H1 (cell line): Measurements from ENCODE around the gene ANKRD29. TPM values are rescaled to one million over a fixed set of nuclear protein-coding genes. Genes with fewer than 3 reads are reported as not detected.

Experiments used
- BCL11A ChIP-seq, 2 experiments: IDR thresholded peaks; one replicate each; pipeline ENCODE4 v1.6.1; 2011; ENCODE audit warnings: low read depth in 2 of 2, low read length in 2 of 2, mild to moderate bottlenecking in 2 of 2
- EZH2 ChIP-seq: fragments of 200-600 bp; sonication (generic); IDR thresholded peaks from 2 replicates; pipeline ENCODE4 v1.7.1; 2012; ENCODE audit warnings: low read depth, mild to moderate bottlenecking, moderate library complexity, low read length, inconsistent platforms; ENCODE audit not compliant: severe bottlenecking
- POU5F1 ChIP-seq: IDR thresholded peaks from 2 replicates; pipeline ENCODE4 v1.6.1; 2011; ENCODE audit warnings: low read depth, mild to moderate bottlenecking, low read length, moderate library complexity
- polyA plus RNA-seq, 7 experiments: library from polyadenylated mRNA; depleted of rRNA in 3 of 7; stranded (reverse) in 5 of 7; unstranded in 2 of 7; fragments of >200 nt in 5 of 7; fragments of 200-250 nt in 2 of 7; gene quantifications; 1 replicate in 5 of 7; 2 replicates in 1 of 7; 4 replicates in 1 of 7; pipeline versions ENCODE4 v1.2.1 to v1.2.3, GENCODE V29; 2011 to 2013; ENCODE audit warnings: missing spikeins in 2 of 7, mixed read lengths in 2 of 7
- total RNA-seq: library from RNA; stranded (reverse); fragmentation: NEBNext Ultra II Directional; extraction: Animal tissue kit (Norgen Biotek cat#: 25700); gene quantifications from 2 replicates; pipeline ENCODE4 v1.2.1, GENCODE V29; 2021
- TF ChIP-seq, protein P1 (sequence below): fragments of 300-600 bp; sonication (generic); IDR thresholded peaks from 2 replicates; pipeline ENCODE4 v1.7.1; 2012; ENCODE audit warnings: low read length, moderate library complexity, mild to moderate bottlenecking, inconsistent platforms; ENCODE audit not compliant: insufficient replicate concordance
- TF ChIP-seq, protein P2 (sequence below), 3 experiments: IDR thresholded peaks; 1 replicate in 2 of 3; 2 replicates in 1 of 3; pipeline versions ENCODE4 v1.5.1 to v1.6.1; 2011; ENCODE audit warnings: low read length in 3 of 3, mild to moderate bottlenecking in 3 of 3, inconsistent platforms in 2 of 3, low read depth in 1 of 3, moderate library complexity in 1 of 3; ENCODE audit not compliant: insufficient read depth in 1 of 3; ENCODE audit errors: control extremely low read depth in 1 of 3

ANKRD29 gene
- total and polyA plus RNA-seq, 2 of the 8 experiments (the other 6 are each of a cell fraction or from before 2014, with no cell fraction given), result 3.0 to 7.3 TPM

DNA sequence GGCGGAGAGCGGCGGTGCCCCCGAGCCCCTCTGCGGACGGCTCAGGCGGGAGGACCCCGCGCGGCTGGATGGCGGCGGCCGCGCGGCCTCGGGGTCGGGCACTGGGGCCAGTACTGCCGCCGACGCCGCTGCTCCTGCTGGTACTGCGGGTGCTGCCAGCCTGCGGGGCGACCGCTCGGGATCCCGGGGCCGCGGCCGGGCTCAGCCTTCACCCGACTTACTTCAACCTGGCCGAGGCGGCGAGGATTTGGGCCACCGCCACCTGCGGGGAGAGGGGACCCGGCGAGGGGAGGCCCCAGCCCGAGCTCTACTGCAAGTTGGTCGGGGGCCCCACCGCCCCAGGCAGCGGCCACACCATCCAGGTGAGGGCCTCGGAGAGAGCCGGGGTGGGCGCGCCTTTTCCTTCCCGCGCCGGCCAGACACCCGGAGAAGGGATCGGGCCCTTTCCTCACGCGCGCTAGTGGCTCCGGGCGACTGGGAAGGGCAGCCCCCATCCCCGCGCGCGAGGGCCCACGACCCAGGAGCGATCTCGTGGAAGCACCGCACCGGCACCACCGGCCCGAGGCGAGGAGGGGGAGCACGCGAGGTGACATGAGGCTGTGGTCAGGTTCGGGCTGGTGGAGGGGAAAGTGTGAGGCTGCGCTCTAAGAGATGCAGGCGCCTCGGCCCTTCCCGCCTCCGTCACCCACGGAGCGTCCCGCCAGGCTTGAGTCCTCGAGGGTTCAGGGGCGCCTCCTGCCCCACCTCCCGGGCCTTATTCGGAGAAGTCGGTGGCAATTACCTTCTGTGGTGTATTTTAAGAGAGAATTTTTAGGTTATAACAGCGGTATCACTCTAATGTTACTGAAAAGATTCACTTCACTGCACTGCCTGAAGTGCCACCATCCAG lies 27.1 kb upstream of the ANKRD29 start (continued):
- TF ChIP-seq, protein P1, sequence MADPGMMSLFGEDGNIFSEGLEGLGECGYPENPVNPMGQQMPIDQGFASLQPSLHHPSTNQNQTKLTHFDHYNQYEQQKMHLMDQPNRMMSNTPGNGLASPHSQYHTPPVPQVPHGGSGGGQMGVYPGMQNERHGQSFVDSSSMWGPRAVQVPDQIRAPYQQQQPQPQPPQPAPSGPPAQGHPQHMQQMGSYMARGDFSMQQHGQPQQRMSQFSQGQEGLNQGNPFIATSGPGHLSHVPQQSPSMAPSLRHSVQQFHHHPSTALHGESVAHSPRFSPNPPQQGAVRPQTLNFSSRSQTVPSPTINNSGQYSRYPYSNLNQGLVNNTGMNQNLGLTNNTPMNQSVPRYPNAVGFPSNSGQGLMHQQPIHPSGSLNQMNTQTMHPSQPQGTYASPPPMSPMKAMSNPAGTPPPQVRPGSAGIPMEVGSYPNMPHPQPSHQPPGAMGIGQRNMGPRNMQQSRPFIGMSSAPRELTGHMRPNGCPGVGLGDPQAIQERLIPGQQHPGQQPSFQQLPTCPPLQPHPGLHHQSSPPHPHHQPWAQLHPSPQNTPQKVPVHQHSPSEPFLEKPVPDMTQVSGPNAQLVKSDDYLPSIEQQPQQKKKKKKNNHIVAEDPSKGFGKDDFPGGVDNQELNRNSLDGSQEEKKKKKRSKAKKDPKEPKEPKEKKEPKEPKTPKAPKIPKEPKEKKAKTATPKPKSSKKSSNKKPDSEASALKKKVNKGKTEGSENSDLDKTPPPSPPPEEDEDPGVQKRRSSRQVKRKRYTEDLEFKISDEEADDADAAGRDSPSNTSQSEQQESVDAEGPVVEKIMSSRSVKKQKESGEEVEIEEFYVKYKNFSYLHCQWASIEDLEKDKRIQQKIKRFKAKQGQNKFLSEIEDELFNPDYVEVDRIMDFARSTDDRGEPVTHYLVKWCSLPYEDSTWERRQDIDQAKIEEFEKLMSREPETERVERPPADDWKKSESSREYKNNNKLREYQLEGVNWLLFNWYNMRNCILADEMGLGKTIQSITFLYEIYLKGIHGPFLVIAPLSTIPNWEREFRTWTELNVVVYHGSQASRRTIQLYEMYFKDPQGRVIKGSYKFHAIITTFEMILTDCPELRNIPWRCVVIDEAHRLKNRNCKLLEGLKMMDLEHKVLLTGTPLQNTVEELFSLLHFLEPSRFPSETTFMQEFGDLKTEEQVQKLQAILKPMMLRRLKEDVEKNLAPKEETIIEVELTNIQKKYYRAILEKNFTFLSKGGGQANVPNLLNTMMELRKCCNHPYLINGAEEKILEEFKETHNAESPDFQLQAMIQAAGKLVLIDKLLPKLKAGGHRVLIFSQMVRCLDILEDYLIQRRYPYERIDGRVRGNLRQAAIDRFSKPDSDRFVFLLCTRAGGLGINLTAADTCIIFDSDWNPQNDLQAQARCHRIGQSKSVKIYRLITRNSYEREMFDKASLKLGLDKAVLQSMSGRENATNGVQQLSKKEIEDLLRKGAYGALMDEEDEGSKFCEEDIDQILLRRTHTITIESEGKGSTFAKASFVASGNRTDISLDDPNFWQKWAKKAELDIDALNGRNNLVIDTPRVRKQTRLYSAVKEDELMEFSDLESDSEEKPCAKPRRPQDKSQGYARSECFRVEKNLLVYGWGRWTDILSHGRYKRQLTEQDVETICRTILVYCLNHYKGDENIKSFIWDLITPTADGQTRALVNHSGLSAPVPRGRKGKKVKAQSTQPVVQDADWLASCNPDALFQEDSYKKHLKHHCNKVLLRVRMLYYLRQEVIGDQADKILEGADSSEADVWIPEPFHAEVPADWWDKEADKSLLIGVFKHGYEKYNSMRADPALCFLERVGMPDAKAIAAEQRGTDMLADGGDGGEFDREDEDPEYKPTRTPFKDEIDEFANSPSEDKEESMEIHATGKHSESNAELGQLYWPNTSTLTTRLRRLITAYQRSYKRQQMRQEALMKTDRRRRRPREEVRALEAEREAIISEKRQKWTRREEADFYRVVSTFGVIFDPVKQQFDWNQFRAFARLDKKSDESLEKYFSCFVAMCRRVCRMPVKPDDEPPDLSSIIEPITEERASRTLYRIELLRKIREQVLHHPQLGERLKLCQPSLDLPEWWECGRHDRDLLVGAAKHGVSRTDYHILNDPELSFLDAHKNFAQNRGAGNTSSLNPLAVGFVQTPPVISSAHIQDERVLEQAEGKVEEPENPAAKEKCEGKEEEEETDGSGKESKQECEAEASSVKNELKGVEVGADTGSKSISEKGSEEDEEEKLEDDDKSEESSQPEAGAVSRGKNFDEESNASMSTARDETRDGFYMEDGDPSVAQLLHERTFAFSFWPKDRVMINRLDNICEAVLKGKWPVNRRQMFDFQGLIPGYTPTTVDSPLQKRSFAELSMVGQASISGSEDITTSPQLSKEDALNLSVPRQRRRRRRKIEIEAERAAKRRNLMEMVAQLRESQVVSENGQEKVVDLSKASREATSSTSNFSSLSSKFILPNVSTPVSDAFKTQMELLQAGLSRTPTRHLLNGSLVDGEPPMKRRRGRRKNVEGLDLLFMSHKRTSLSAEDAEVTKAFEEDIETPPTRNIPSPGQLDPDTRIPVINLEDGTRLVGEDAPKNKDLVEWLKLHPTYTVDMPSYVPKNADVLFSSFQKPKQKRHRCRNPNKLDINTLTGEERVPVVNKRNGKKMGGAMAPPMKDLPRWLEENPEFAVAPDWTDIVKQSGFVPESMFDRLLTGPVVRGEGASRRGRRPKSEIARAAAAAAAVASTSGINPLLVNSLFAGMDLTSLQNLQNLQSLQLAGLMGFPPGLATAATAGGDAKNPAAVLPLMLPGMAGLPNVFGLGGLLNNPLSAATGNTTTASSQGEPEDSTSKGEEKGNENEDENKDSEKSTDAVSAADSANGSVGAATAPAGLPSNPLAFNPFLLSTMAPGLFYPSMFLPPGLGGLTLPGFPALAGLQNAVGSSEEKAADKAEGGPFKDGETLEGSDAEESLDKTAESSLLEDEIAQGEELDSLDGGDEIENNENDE, result no peak
- TF ChIP-seq POU5F1, result no peak
- TF ChIP-seq EZH2, result peak; percentile 79
- TF ChIP-seq, protein P2, sequence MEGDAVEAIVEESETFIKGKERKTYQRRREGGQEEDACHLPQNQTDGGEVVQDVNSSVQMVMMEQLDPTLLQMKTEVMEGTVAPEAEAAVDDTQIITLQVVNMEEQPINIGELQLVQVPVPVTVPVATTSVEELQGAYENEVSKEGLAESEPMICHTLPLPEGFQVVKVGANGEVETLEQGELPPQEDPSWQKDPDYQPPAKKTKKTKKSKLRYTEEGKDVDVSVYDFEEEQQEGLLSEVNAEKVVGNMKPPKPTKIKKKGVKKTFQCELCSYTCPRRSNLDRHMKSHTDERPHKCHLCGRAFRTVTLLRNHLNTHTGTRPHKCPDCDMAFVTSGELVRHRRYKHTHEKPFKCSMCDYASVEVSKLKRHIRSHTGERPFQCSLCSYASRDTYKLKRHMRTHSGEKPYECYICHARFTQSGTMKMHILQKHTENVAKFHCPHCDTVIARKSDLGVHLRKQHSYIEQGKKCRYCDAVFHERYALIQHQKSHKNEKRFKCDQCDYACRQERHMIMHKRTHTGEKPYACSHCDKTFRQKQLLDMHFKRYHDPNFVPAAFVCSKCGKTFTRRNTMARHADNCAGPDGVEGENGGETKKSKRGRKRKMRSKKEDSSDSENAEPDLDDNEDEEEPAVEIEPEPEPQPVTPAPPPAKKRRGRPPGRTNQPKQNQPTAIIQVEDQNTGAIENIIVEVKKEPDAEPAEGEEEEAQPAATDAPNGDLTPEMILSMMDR (IDR thresholded peaks at IDR 0.05; ENCODE audit: control extremely low read depth in 1 of 3, insufficient read depth in 1 of 3, low read depth in 1 of 3, low read length in 3 of 3), result no peak
- TF ChIP-seq BCL11A (IDR thresholded peaks at IDR 0.05; ENCODE audit: low read depth in 2 of 2, low read length in 2 of 2), result no peak
- TF ChIP-seq, all 59 proteins: peak for 9
